GM18526 (cell line): Measurements from ENCODE around the gene SMG9.

Source experiments
- POLR2A ChIP-seq: IDR thresholded peaks from 3 replicates; pipeline ENCODE4 v1.6.1; 2011; ENCODE audit not compliant: insufficient read length; ENCODE audit errors: extremely low read depth

The SMG9 gene

DNA sequence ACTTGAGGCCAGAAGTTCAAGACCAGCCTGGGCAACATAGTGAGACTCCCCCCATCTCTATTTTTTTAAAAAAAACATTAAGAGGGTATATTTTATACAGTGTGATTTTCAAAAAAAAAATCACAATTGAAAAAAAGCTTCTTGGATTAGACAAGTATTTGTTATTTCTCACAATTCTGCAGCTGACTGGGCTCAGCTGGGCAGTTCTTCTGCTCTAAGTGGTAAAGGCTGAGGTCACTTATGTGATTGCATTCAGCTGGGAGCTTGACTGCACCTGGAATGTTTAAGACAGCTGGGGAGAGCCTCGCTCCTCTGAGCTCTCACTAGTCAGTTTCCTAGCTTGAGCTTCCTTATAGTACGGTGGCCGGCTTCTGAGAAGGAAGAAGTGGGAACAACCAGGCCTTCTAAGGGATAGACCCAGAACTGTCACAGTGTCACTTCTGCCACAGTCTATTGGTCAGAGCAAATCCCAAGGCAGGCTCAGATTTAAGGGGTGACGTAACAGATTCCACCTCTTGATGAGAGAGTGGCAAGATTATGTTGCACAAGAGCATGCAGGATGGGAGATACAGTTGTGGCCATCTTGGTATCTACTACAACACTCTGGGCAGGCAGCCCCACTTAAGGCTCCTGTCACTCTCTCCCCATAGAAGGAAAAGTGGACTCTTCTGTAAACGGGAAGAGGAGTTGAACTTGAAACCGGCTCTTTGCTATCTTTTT, 58.6 kb downstream of the SMG9 start:
- no peak for TF ChIP-seq POLR2A

DNA sequence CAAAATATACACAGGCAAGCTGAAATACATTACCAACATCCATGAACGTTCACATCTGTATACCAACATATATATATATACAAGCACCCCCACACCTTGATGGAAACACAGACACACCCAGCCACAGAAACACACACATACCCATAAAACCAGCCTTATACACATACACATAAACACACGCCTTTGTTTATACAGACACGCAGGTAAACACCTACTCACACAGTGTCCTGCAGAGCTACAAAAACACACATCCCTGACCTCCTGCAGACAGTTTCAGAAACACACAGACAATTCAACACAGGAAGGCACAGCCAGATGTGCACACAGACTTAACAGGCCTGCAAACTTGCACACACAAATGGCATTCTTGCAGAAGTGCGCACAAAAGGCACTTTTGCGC, 60.2 kb downstream of the SMG9 start:
- TF ChIP-seq POLR2A = no peak

DNA sequence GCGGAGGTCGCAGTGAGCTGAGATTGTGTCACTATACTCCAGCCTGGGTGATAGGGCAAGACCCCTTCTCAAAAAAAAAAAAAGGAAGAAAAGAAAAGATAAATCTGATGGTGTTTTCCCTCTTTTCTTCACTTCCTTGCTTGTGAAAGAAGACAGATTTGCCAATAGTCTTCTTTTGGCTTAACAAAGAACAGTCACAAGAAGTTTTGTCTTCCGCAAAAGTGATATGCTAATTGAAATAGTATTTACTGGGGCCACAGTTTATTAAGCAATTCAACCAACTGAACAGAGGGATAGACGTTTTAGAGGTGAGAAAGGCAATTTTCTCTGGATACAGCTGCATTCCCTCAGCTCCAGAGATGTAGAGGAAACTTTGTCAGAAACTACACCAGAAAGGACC, 61.9 kb downstream of the SMG9 start:
- TF ChIP-seq POLR2A = no peak

- TF ChIP-seq POLR2A = no peak
These were observed 62.4 kb downstream of the SMG9 start for GRCh38 chr19:43692385-43692784.

- no peak for TF ChIP-seq POLR2A
These were observed 63.0 kb downstream of the SMG9 start for GRCh38 chr19:43691755-43692154.

GRCh38 chr19:43690890-43691289, 63.9 kb downstream of the SMG9 start:
- TF ChIP-seq POLR2A = no peak

DNA sequence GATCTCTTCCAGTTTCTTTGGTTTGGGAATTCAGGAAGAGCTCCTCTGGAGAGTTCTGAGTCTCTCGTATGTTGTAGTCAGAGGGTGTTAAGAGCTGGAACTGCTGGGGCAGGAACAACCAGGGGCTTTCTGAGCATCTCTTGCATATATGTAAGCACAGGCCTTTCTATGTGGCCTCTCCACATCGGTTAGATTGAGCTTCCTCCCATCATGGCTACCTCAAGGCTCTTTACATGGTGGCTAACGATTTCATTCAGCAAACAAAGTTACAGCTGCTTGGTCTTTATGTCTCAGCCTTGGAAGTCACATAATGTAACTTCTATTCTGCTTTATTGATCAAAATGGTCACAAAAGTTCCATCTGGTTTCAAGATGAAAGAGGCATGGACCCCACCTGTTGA, 64.3 kb downstream of the SMG9 start:
- TF ChIP-seq POLR2A = no peak

DNA sequence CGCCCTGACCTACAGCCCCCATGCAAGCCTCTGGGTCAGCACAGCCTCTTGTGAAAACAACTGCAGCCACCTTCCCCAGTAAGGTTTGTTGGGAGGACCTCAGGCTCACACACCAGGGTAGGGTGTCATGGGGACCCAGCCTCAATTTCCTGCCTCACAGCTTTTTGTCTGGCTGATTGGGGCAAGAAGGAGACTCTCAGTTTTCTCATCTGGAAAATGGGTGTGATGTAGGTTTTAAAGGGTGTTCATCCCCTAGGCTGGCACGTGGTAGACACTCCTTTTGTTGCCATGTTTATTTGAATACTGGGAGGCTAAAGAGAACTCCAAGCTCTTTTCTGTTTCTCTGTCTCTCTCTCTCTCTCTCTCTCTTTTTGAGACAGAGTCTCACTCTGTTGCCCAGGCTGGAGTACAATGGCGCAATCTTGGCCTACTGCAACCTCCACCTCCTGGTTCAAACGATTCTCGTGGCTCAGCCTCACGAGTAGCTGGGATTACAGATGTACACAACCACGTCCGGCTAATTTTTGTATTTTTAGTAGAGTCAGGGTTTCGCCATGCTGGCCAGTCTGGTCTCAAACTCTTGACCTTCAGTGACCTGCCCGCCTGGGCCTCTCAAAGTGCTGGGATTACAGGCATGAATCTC, 66.6 kb downstream of the SMG9 start:
- TF ChIP-seq POLR2A = no peak

GRCh38 chr19:43687660-43687997, 67.1 kb downstream of the SMG9 start:
- no peak for TF ChIP-seq POLR2A

GRCh38 chr19:43684326-43684725, 70.4 kb downstream of the SMG9 start:
- no peak for TF ChIP-seq POLR2A

- TF ChIP-seq POLR2A = no peak
These were observed 70.9 kb downstream of the SMG9 start for GRCh38 chr19:43683905-43684304.

GRCh38 chr19:43682824-43683661, 71.7 kb downstream of the SMG9 start:
- TF ChIP-seq POLR2A = no peak

GRCh38 chr19:43681821-43682220, 72.9 kb downstream of the SMG9 start:
- TF ChIP-seq POLR2A = no peak

- TF ChIP-seq POLR2A = no peak
These were observed 76.1 kb downstream of the SMG9 start for GRCh38 chr19:43678512-43679261.
